K562 (cell line): ENCODE results near the gene TRPC4AP. TPM values are rescaled to one million over a fixed set of nuclear protein-coding genes. Genes with fewer than 3 reads are reported as not detected.

ENCODE experiments used
- CBX1 ChIP-seq: sonication (generic); IDR thresholded peaks from 2 replicates; pipeline ENCODE4 v1.6.1; 2016; ENCODE audit warnings: antibody characterized with exemption, low read depth, mild to moderate bottlenecking
- CC2D1A ChIP-seq: fragments of 450-650 bp; IDR thresholded peaks from 2 replicates; pipeline ENCODE4 v1.6.1; 2017; ENCODE audit warnings: mild to moderate bottlenecking
- HBP1 ChIP-seq: fragments of 450-650 bp; formaldehyde crosslinking; IDR thresholded peaks from 2 replicates; pipeline ENCODE4 v1.4.0; 2022; ENCODE audit warnings: missing genetic modification characterization
- HOXB6 ChIP-seq: fragments of 250-450 bp; sonication (Bioruptor Pico); IDR thresholded peaks from 2 replicates; pipeline ENCODE4 v1.5.1; 2022; ENCODE audit warnings: mild to moderate bottlenecking, borderline replicate concordance
- IFI16 ChIP-seq: fragments of 250-450 bp; sonication (Bioruptor Pico); IDR thresholded peaks from 2 replicates; pipeline ENCODE4 v2.1.2; 2022; ENCODE audit warnings: mild to moderate bottlenecking, inconsistent platforms
- KDM2B ChIP-seq: fragments of 250-450 bp; sonication (Bioruptor Pico); IDR thresholded peaks from 2 replicates; pipeline ENCODE4 v1.8.0; 2021; ENCODE audit warnings: mild to moderate bottlenecking, moderate library complexity
- NCOA4 ChIP-seq: fragments of 450-650 bp; IDR thresholded peaks from 2 replicates; pipeline ENCODE4 v1.6.1; 2018; ENCODE audit warnings: mild to moderate bottlenecking; ENCODE audit not compliant: partially characterized antibody
- NFIX ChIP-seq: fragments of 250-450 bp; sonication (Bioruptor Pico); IDR thresholded peaks from 2 replicates; pipeline ENCODE4 v1.4.0; 2020; ENCODE audit warnings: low read depth, mild to moderate bottlenecking, moderate library complexity
- OTX1 ChIP-seq: fragments of 450-650 bp; formaldehyde crosslinking; IDR thresholded peaks from 2 replicates; pipeline ENCODE4 v1.4.0; 2022; ENCODE audit warnings: mild to moderate bottlenecking
- POLR2A ChIP-seq: fragments of 450-650 bp; conservative IDR thresholded peaks from 2 replicates; pipeline ENCODE4 v1.6.1; 2016
- RAD21 ChIP-seq, 2 experiments: fragments of 250-450 bp in 1 of 2; fragments of 450-650 bp in 1 of 2; sonication (Bioruptor Pico) in 1 of 2; formaldehyde crosslinking in 1 of 2; IDR thresholded peaks in 1 of 2; conservative IDR thresholded peaks in 1 of 2; 2 replicates each; pipeline versions ENCODE4 v1.4.0 to v1.8.0; 2020 to 2022; ENCODE audit warnings: mild to moderate bottlenecking in 2 of 2, moderate library complexity in 1 of 2
- SMAD1 ChIP-seq: fragments of 150-350 bp; IDR thresholded peaks from 2 replicates; pipeline ENCODE4 v1.6.1; 2014; ENCODE audit warnings: low read length, low read depth; ENCODE audit not compliant: partially characterized antibody
- SNRNP70 ChIP-seq: fragments of 200-400 bp; formaldehyde crosslinking; optimal IDR thresholded peaks from 2 replicates; pipeline ENCODE3; 2017; ENCODE audit warnings: low read depth, low read length
- XRCC3 ChIP-seq: fragments of 450-650 bp; IDR thresholded peaks from 2 replicates; pipeline ENCODE4 v1.6.1; 2017; ENCODE audit warnings: mild to moderate bottlenecking, moderate library complexity
- ZKSCAN1 ChIP-seq: fragments of 150-350 bp; IDR thresholded peaks from 2 replicates; pipeline ENCODE4 v1.6.1; 2016; ENCODE audit warnings: low read depth, low read length
- ZNF134 ChIP-seq: fragments of 250-450 bp; sonication (Bioruptor Pico); conservative IDR thresholded peaks from 2 replicates; pipeline ENCODE4 v1.4.0; 2020
- polyA plus RNA-seq, 8 experiments: library from polyadenylated mRNA; depleted of rRNA in 4 of 8; stranded (reverse) in 5 of 8; unstranded in 3 of 8; fragments of >200 nt; fragmentation: Nextera tagmentation in 2 of 8; fragmentation: Illumina TruSeq in 1 of 8; extraction: Ambion mirVana in 2 of 8; extraction: Trizol in 1 of 8; gene quantifications; 2 replicates each; pipeline versions ENCODE4 v1.2.1 to v1.2.3, GENCODE V29; 2011 to 2014; ENCODE audit warnings: inconsistent platforms in 1 of 8, missing spikeins in 1 of 8
- total RNA-seq, 7 experiments: library from RNA; depleted of rRNA in 6 of 7; stranded (reverse); fragments of >200 nt in 6 of 7; fragmentation: Illumina TruSeq in 2 of 7; extraction: Trizol in 2 of 7; gene quantifications; 2 replicates each; pipeline versions ENCODE4 v1.2.1 to v1.2.3, GENCODE V29; 2011 to 2021; ENCODE audit warnings: low replicate concordance in 1 of 7
- TF ChIP-seq, protein P1 (sequence below): sonication (generic); formaldehyde crosslinking; IDR thresholded peaks from 2 replicates; pipeline ENCODE4 v1.8.0; 2023; ENCODE audit warnings: missing genetic modification reagents, mild to moderate bottlenecking, borderline replicate concordance
- TF ChIP-seq, protein P2 (sequence below): fragments of 450-650 bp; formaldehyde crosslinking; IDR thresholded peaks from 2 replicates; pipeline ENCODE4 v1.4.0; 2020; ENCODE audit warnings: mild to moderate bottlenecking, moderate library complexity
- TF ChIP-seq, protein P3 (sequence below), 2 experiments: fragments of 450-650 bp in 1 of 2; sonication (generic) in 1 of 2; formaldehyde crosslinking; conservative IDR thresholded peaks; 2 replicates each; pipeline versions ENCODE4 v1.4.0 to v1.8.1; 2020 to 2022; ENCODE audit warnings: mild to moderate bottlenecking in 1 of 2, missing genetic modification reagents in 1 of 2

The TRPC4AP gene
- total and polyA plus RNA-seq, 9 of the 15 experiments (the other 6 are each of a cell fraction or from before 2014, with no cell fraction given): 2.3 to 70.3 (median 33.3) TPM

DNA sequence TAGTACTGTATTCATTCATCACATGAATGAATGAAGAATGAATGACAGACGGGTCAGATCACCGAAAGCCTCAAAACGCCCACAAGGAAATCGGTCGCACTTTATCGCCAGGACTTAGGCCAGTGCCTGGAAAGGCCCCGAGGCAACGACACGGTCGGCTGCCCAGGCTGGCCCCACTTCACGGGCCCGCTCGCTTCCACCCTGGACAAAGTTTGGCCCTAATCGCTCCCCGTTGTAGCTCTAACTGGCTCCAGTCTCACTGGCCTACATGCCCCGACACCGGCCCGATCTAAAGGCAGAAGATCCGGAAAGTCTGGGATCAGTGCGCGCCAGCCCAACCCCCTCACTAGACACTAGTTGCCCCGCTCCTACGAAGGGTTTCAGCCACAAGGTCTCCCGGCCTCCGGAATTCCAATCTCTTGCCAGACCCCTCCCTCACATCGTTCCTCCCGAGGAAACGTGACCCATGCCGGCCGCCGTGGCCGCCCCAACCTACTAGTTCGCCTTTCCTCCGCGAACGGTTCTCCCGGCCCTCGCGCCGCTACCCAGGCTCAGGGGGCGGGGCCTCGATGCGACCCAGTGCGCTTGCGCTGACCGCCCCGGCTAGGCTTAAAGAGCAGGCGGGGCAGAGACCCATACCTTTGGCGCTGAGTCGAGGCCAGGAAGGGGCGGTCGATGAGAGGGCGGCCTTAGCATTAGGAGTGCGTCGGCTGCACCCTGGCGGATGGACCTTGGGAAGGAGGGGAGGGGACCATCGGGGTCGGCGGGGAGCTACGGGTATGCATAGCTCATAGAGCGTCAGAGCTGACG lies 137.2 kb downstream of the TRPC4AP start, which contains the start of the genes GSS and MYH7B (continued):
- TF ChIP-seq, protein P1, sequence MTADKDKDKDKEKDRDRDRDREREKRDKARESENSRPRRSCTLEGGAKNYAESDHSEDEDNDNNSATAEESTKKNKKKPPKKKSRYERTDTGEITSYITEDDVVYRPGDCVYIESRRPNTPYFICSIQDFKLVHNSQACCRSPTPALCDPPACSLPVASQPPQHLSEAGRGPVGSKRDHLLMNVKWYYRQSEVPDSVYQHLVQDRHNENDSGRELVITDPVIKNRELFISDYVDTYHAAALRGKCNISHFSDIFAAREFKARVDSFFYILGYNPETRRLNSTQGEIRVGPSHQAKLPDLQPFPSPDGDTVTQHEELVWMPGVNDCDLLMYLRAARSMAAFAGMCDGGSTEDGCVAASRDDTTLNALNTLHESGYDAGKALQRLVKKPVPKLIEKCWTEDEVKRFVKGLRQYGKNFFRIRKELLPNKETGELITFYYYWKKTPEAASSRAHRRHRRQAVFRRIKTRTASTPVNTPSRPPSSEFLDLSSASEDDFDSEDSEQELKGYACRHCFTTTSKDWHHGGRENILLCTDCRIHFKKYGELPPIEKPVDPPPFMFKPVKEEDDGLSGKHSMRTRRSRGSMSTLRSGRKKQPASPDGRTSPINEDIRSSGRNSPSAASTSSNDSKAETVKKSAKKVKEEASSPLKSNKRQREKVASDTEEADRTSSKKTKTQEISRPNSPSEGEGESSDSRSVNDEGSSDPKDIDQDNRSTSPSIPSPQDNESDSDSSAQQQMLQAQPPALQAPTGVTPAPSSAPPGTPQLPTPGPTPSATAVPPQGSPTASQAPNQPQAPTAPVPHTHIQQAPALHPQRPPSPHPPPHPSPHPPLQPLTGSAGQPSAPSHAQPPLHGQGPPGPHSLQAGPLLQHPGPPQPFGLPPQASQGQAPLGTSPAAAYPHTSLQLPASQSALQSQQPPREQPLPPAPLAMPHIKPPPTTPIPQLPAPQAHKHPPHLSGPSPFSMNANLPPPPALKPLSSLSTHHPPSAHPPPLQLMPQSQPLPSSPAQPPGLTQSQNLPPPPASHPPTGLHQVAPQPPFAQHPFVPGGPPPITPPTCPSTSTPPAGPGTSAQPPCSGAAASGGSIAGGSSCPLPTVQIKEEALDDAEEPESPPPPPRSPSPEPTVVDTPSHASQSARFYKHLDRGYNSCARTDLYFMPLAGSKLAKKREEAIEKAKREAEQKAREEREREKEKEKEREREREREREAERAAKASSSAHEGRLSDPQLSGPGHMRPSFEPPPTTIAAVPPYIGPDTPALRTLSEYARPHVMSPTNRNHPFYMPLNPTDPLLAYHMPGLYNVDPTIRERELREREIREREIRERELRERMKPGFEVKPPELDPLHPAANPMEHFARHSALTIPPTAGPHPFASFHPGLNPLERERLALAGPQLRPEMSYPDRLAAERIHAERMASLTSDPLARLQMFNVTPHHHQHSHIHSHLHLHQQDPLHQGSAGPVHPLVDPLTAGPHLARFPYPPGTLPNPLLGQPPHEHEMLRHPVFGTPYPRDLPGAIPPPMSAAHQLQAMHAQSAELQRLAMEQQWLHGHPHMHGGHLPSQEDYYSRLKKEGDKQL (CRISPR knock-in tag): 0 out of 2 replicates have a peak, but pooled peaks have one; percentile 21
- TF ChIP-seq ZKSCAN1 (no peak; the same call in 1 of the 2 replicates), NCOA4 (no peak), IFI16 (CRISPR knock-in tag) (0 out of 2 replicates have a peak, but pooled peaks have one; percentile 3), CC2D1A (peak; percentile 34; the same call in 1 of the 2 replicates), HBP1 (CRISPR knock-in tag) (peak; percentile 95), KDM2B (no peak), XRCC3 (no peak), ZNF134 (CRISPR knock-in tag) (no peak), OTX1 (CRISPR knock-in tag) (0 out of 2 replicates have a peak, but pooled peaks have one; percentile 55), HOXB6 (CRISPR knock-in tag) (no peak), SNRNP70 (no peak), NFIX (CRISPR knock-in tag) (no peak), POLR2A (peak; percentile 97), RAD21 (CRISPR knock-in tag; conservative IDR thresholded peaks at IDR 0.05 in 1 of 2, IDR thresholded peaks at IDR 0.05 in 1 of 2) (peak; percentile 65 to 75), CBX1 (peak; percentile 78; the same call in 1 of the 2 replicates), SMAD1 (no peak)
- TF ChIP-seq, protein P2, sequence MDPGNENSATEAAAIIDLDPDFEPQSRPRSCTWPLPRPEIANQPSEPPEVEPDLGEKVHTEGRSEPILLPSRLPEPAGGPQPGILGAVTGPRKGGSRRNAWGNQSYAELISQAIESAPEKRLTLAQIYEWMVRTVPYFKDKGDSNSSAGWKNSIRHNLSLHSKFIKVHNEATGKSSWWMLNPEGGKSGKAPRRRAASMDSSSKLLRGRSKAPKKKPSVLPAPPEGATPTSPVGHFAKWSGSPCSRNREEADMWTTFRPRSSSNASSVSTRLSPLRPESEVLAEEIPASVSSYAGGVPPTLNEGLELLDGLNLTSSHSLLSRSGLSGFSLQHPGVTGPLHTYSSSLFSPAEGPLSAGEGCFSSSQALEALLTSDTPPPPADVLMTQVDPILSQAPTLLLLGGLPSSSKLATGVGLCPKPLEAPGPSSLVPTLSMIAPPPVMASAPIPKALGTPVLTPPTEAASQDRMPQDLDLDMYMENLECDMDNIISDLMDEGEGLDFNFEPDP (CRISPR knock-in tag): no peak
- TF ChIP-seq, protein P3, sequence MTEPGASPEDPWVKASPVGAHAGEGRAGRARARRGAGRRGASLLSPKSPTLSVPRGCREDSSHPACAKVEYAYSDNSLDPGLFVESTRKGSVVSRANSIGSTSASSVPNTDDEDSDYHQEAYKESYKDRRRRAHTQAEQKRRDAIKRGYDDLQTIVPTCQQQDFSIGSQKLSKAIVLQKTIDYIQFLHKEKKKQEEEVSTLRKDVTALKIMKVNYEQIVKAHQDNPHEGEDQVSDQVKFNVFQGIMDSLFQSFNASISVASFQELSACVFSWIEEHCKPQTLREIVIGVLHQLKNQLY (CRISPR knock-in tag; conservative IDR thresholded peaks at IDR 0.05): no peak
